Neural crest cell (in vitro differentiated cells): ENCODE data around the gene SOST. TPM values are rescaled to one million over a fixed set of nuclear protein-coding genes. Genes with fewer than 3 reads are reported as not detected.

ENCODE experiments used
- DNase-seq: peaks from one replicate; pipeline ENCODE4 v3.0.0; 2021; ENCODE audit warnings: low read depth, mixed read lengths, low spot score
- H3K27ac Mint-ChIP-seq: one replicate; pipeline ENCODE4 v1.8.0; 2021; ENCODE audit warnings: mild to moderate bottlenecking, mixed read lengths; ENCODE audit not compliant: unreplicated experiment
- H3K27me3 Mint-ChIP-seq: 2 replicates; pipeline ENCODE4 v1.8.0; 2021; ENCODE audit warnings: low read depth, mild to moderate bottlenecking, mixed read lengths
- H3K36me3 Mint-ChIP-seq: 2 replicates; pipeline ENCODE4 v1.8.0; 2021; ENCODE audit warnings: low read depth, mild to moderate bottlenecking, mixed read lengths
- H3K4me1 Mint-ChIP-seq: 2 replicates; pipeline ENCODE4 v1.8.0; 2021; ENCODE audit warnings: mixed read lengths
- H3K4me3 Mint-ChIP-seq: one replicate; pipeline ENCODE4 v1.8.0; 2021; ENCODE audit warnings: mild to moderate bottlenecking, mixed read lengths
- H3K9me3 Mint-ChIP-seq: 2 replicates; pipeline ENCODE4 v1.8.0; 2021; ENCODE audit warnings: mixed read lengths
- CTCF ChIP-seq: fragments of 200-600 bp; sonication (generic); conservative IDR thresholded peaks from 2 replicates; pipeline ENCODE4 v1.5.0; 2021; ENCODE audit warnings: antibody characterized with exemption, mild to moderate bottlenecking
- total RNA-seq: library from RNA; stranded (reverse); gene quantifications from 2 replicates; pipeline ENCODE4 v1.2.1, GENCODE V29; 2021

The SOST gene
- total RNA-seq, 1 donor from 2014 or later = not detected

DNA sequence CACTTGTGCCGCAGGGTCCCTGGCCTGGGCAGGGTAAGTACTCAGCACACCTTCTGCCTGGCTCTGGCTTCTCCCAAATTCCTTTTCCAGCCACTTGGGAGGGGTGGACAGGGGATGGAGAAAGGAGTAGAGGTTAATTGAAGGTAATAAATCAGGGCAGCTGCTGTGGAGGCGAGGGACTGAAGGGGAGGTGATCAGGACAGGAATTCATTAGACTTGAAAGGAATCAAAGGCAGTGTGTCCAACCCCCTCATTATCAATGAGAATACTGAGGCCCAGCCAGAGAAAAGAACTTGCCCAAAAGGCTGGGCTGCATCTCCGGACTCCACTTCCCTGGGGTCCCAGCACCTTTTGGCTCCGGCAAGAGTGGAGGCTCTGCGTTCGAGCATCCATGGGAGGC is 2.4 kb downstream of the SOST start:
- no peak overlapping the region for H3K27ac Mint-ChIP-seq
- peaks cover 5% of the 10 kb centered on the region for H3K27me3 Mint-ChIP-seq
- H3K36me3 Mint-ChIP-seq = no peaks in the 10 kb centered on the region
- no peak for DNase-seq
- no peaks in the 10 kb centered on the region for H3K9me3 Mint-ChIP-seq
- TF ChIP-seq CTCF = no peak
- no peak overlapping the region for H3K4me3 Mint-ChIP-seq
- peaks cover 37% of the 10 kb centered on the region for H3K4me1 Mint-ChIP-seq

DNA sequence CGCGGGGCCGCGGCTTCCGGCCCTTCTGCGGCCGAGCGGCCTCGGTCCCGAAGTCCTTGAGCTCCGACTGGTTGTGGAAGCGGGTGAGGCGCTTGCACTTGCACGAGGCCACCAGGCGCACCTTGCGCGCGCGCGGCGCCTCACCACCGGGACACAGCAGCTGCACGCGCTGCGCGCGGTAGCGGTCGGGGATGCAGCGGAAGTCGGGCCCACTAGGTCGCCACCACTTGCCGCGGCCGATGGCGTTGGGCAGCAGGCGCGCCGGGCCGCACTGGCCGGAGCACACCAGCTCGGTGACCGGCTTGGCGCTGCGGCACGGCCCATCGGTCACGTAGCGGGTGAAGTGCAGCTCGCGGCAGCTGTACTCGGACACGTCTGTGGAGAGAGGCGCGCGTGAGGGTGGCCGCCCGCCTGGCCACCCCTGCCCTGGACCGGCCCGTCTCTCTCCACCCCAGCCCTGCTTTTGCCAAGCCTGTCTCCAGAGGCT is 3.2 kb downstream of the SOST start:
- Mint-ChIP-seq H3K4me1 (peaks cover 34% of the 10 kb centered on the region), H3K27me3 (peaks cover 5% of the 10 kb centered on the region), H3K4me3 (no peak overlapping the region), H3K9me3 (no peaks in the 10 kb centered on the region), H3K27ac (no peak overlapping the region), H3K36me3 (no peaks in the 10 kb centered on the region)
- DNase-seq = no peak
- TF ChIP-seq CTCF = no peak

DNA sequence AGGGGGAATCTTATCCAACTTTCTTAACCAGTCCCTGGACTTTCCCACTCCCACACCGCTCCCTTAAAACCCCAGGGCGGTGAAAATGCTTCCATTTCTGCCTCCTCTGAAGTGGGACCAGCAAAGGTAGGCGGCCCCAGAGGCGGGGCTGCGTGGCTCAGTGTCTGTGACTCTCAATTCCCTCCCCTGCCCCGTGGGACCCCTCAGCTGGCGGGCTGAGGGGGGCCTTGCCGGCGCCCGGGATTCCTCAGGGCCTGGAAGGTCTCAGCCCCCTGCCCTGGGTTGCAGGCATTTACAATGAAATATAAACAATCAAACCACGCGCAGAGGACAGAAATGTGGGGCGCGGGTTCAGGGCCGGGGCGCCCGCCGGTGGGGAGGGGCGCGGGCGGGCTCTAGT is 3.6 kb downstream of the SOST start:
- Mint-ChIP-seq H3K4me3 (no peak overlapping the region), H3K27me3 (peaks cover 5% of the 10 kb centered on the region), H3K27ac (no peak overlapping the region), H3K9me3 (no peaks in the 10 kb centered on the region), H3K4me1 (peaks cover 29% of the 10 kb centered on the region), H3K36me3 (no peaks in the 10 kb centered on the region)
- no peak for TF ChIP-seq CTCF
- DNase-seq = no peak

DNA sequence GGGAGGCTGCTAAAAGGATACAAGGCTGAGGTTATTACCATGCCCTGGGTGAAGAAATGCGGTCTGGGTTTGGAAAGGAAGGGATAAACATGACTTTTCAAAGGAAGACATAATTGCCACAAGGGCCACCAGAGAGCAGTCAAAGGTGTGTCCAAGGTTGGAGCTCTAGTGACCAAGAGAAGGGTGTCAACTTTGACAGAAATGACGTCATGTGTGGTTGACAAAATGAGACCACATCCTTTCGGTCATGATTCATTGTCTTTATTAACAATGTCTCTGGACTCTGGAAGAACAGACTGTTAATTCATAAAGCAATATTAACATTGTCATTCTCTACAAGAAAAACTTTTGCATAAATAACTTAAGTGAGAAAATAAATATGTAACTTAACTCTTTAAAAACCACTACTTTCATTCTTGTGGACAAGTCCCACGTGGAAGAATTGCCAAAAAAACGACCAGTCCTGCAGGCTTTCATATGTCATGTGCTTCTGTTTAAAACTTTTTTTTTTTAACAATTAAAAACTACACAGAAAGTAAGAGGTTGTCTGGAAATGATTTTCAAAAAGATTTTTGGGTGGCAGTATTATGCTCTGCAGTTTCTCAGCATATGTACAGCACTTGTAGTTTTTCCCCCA is 5.0 kb downstream of the SOST start:
- Mint-ChIP-seq H3K4me1 (peaks cover 17% of the 10 kb centered on the region), H3K27me3 (peaks cover 5% of the 10 kb centered on the region), H3K4me3 (no peak overlapping the region), H3K9me3 (no peaks in the 10 kb centered on the region), H3K27ac (no peak overlapping the region), H3K36me3 (no peaks in the 10 kb centered on the region)
- no peak for DNase-seq
- no peak for TF ChIP-seq CTCF

DNA sequence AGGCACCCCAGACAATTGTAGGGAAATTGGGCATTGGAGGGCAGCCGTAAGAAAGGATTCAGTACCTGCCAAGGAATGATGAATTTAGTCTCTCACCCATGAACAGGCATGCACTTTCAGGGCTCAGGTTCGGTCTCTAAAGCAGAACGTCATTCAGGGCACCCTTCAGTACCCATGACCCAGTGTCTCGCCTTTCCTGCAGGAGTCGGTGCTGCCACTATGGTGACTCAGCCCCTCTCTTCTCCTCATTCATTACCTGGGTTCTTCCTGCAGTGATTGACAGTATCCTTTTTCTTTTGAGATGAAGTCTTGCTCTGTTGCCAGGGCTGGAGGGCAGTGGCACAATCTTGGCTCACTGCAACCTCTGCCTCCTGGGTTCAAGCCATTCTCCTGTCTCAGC is 8.4 kb downstream of the SOST start:
- no peak for TF ChIP-seq CTCF
- H3K27ac Mint-ChIP-seq = no peak overlapping the region
- no peak for DNase-seq

More for the DNA sequence above, 8.4 kb downstream of the SOST start:
- peaks cover 2% of the 10 kb centered on the region for H3K27me3 Mint-ChIP-seq
- H3K4me1 Mint-ChIP-seq = peaks cover 4% of the 10 kb centered on the region
- no peaks in the 10 kb centered on the region for H3K9me3 Mint-ChIP-seq
- H3K36me3 Mint-ChIP-seq = no peaks in the 10 kb centered on the region
- H3K4me3 Mint-ChIP-seq = no peak overlapping the region
